ENCODE measurements around the gene PTBP2.

DNA sequence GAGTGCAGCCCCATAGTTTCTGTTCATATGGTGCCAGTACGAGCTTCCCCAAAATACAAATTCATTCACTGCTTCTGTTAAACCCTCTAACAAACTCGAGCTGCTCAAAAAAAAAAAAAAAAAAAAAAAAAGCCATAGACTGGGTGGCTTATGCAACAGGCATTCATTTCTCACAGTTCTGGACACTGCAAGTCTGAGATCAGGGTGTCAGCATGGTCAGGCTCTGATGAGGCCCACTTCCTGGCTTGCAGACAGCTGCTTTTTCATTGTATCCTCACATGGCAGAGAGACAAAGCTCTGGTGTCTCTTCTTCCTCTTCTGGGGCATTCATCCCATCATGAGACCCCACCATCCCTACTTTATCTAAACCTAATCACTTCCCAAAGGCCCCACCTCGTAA, 121.6 kb downstream of the PTBP2 start:
- no peak for TF ChIP-seq EZH2 (IDR thresholded peaks at IDR 0.05; ENCODE audit: borderline replicate concordance)
- no peak for TF ChIP-seq CTCF (IDR thresholded peaks at IDR 0.05; ENCODE audit: poor library complexity)
- TF ChIP-seq EZH2phosphoT487 (IDR thresholded peaks at IDR 0.05; ENCODE audit: low read depth, severe bottlenecking, unreplicated experiment), result no peak
